Mesenchymal stem cell (in vitro differentiated cells and primary cell): ENCODE results near the gene COLQ.
"Not testable (repeated sequence)": the region's sequence is repeated elsewhere in the genome, so short reads cannot be mapped to it uniquely, and the experiment has no call there.

Experiments
- DNase-seq: peaks from one replicate; pipeline ENCODE4 v3.0.0-alpha.2; 2013
- H2AFZ ChIP-seq: one replicate; pipeline ENCODE4 v1.6.1; 2013; ENCODE audit warnings: low read depth, mild to moderate bottlenecking, control low read depth, inconsistent platforms, low read length, moderate library complexity
- H2AK5ac ChIP-seq: 2 replicates; pipeline ENCODE4 v1.6.1; 2013; ENCODE audit warnings: low read length, moderate library complexity, mild to moderate bottlenecking, inconsistent platforms; ENCODE audit not compliant: severe bottlenecking
- H2BK120ac ChIP-seq: one replicate; pipeline ENCODE4 v1.6.1; 2013; ENCODE audit warnings: low read depth, mild to moderate bottlenecking, inconsistent platforms, low read length, moderate library complexity
- H2BK12ac ChIP-seq, 2 experiments: one replicate each; pipeline ENCODE4 v1.6.1; 2013; ENCODE audit warnings: inconsistent platforms in 2 of 2, low read length in 2 of 2, mild to moderate bottlenecking in 2 of 2, moderate library complexity in 2 of 2, control low read depth in 1 of 2
- H2BK15ac ChIP-seq: one replicate; pipeline ENCODE4 v1.6.1; 2013; ENCODE audit warnings: mild to moderate bottlenecking, low read depth, inconsistent platforms; ENCODE audit not compliant: poor library complexity, severe bottlenecking
- H2BK5ac ChIP-seq: 2 replicates; pipeline ENCODE4 v1.6.1; 2013; ENCODE audit warnings: low read depth, mild to moderate bottlenecking, low read length, control low read depth, inconsistent platforms; ENCODE audit not compliant: poor library complexity, severe bottlenecking
- H3K14ac ChIP-seq, 2 experiments: one replicate each; pipeline ENCODE4 v1.6.1; 2013; ENCODE audit warnings: inconsistent platforms in 2 of 2, low read length in 2 of 2, control low read depth in 1 of 2, mild to moderate bottlenecking in 1 of 2, moderate library complexity in 1 of 2
- H3K18ac ChIP-seq, 2 experiments: one replicate each; pipeline ENCODE4 v1.6.1; 2013; ENCODE audit warnings: inconsistent platforms in 2 of 2, low read length in 2 of 2, control low read depth in 1 of 2, low read depth in 1 of 2, mild to moderate bottlenecking in 1 of 2
- H3K23ac ChIP-seq, 2 experiments: one replicate each; pipeline ENCODE4 v1.6.1; 2013; ENCODE audit warnings: inconsistent platforms in 2 of 2, low read length in 2 of 2, mild to moderate bottlenecking in 2 of 2, moderate library complexity in 2 of 2, control low read depth in 1 of 2
- H3K27ac ChIP-seq: 2 replicates; pipeline ENCODE4 v1.5.1; 2013; ENCODE audit warnings: mild to moderate bottlenecking, moderate library complexity, low read length, control low read depth, inconsistent platforms; ENCODE audit not compliant: poor library complexity, severe bottlenecking
- H3K27me3 ChIP-seq, 2 experiments: 2 replicates each; pipeline versions ENCODE4 v1.6.1 to v1.7.0; 2013; ENCODE audit warnings: low read length in 2 of 2, mild to moderate bottlenecking in 2 of 2, moderate library complexity in 2 of 2, control low read depth in 1 of 2, inconsistent platforms in 1 of 2; ENCODE audit not compliant: control insufficient read depth in 1 of 2, insufficient read depth in 1 of 2
- H3K36me3 ChIP-seq, 2 experiments: 2 replicates each; pipeline versions ENCODE4 v1.6.1 to v1.7.0; 2013; ENCODE audit warnings: low read length in 2 of 2, control low read depth in 1 of 2, inconsistent platforms in 1 of 2, low read depth in 1 of 2, mild to moderate bottlenecking in 1 of 2; ENCODE audit not compliant: insufficient read depth in 2 of 2, control insufficient read depth in 1 of 2
- H3K4ac ChIP-seq, 2 experiments: one replicate each; pipeline ENCODE4 v1.6.1; 2013; ENCODE audit warnings: inconsistent platforms in 2 of 2, low read length in 2 of 2, mild to moderate bottlenecking in 2 of 2, moderate library complexity in 2 of 2, control low read depth in 1 of 2, low read depth in 1 of 2
- H3K4me1 ChIP-seq: 2 replicates; pipeline ENCODE4 v1.6.1; 2013; ENCODE audit warnings: low read depth, low read length, control low read depth; ENCODE audit not compliant: control insufficient read depth, insufficient read depth
- H3K4me2 ChIP-seq: 2 replicates; pipeline ENCODE4 v1.6.1; 2013; ENCODE audit warnings: low read length, mild to moderate bottlenecking, inconsistent platforms; ENCODE audit not compliant: poor library complexity, severe bottlenecking
- H3K4me3 ChIP-seq, 2 experiments: 2 replicates each; pipeline versions ENCODE4 v1.5.1 to v1.7.0; 2013; ENCODE audit warnings: low read length in 2 of 2, mild to moderate bottlenecking in 2 of 2, control low read depth in 1 of 2, low read depth in 1 of 2; ENCODE audit not compliant: insufficient read depth in 1 of 2
- H3K79me1 ChIP-seq: replicated peaks from 2 replicates; pipeline ENCODE4 v1.6.1; 2013; ENCODE audit warnings: mild to moderate bottlenecking, control low read depth, low read length, inconsistent platforms; ENCODE audit not compliant: poor library complexity, severe bottlenecking
- H3K9ac ChIP-seq: 2 replicates; pipeline ENCODE4 v1.7.0; 2013; ENCODE audit warnings: mild to moderate bottlenecking, low read length, moderate library complexity
- H3K9me3 ChIP-seq: 2 replicates; pipeline ENCODE4 v1.7.0; 2013; ENCODE audit warnings: mild to moderate bottlenecking, low read length; ENCODE audit not compliant: control insufficient read depth
- H4K8ac ChIP-seq: one replicate; pipeline ENCODE4 v1.6.1; 2013; ENCODE audit warnings: inconsistent platforms, mild to moderate bottlenecking, low read length, moderate library complexity
- H4K91ac ChIP-seq: one replicate; pipeline ENCODE4 v1.6.1; 2013; ENCODE audit warnings: mild to moderate bottlenecking, low read length, inconsistent platforms
- WGBS: methylation state at CpG from one replicate; pipeline ENCODE4 v1.1.7; 2013; ENCODE audit warnings: mixed read lengths; 5-methylcytosine and 5-hydroxymethylcytosine counted together

COLQ gene

DNA sequence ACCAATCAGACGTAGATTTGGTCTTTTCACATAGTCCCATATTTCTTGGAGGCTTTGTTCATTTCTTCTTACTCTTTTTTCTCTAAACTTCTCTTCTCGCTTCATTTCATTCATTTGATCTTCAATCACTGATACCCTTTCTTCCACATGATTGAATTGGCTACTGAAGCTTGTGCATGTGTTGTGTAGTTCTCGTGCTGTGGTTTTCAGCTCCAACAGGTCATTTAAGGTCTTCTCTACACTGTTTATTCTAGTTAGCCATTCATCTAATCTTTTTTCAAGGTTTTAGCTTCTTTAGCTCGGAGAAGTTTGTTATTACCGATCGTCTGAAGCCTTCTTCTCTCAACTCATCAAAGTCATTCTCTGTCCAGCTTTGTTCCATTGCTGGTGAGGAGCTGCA, 37.0 kb downstream of the COLQ start:
- H3K14ac ChIP-seq, H2BK120ac ChIP-seq, H2BK5ac ChIP-seq, H3K4me1 ChIP-seq, H2AK5ac ChIP-seq, H3K18ac ChIP-seq, H3K9me3 ChIP-seq, H2AFZ ChIP-seq, H3K27me3 ChIP-seq, DNase-seq, H3K23ac ChIP-seq, H3K4ac ChIP-seq, H3K79me1 ChIP-seq, H4K8ac ChIP-seq, H3K9ac ChIP-seq, H3K4me2 ChIP-seq, H4K91ac ChIP-seq, H2BK15ac ChIP-seq, H3K27ac ChIP-seq, H3K4me3 ChIP-seq, H2BK12ac ChIP-seq: not testable (repeated sequence)
- H3K36me3 ChIP-seq, result peaks cover 10 to 21% of the 10 kb centered on the region in 2 experiments
- 88% methylated on average over 4 of the region's 6 CpGs for WGBS

DNA sequence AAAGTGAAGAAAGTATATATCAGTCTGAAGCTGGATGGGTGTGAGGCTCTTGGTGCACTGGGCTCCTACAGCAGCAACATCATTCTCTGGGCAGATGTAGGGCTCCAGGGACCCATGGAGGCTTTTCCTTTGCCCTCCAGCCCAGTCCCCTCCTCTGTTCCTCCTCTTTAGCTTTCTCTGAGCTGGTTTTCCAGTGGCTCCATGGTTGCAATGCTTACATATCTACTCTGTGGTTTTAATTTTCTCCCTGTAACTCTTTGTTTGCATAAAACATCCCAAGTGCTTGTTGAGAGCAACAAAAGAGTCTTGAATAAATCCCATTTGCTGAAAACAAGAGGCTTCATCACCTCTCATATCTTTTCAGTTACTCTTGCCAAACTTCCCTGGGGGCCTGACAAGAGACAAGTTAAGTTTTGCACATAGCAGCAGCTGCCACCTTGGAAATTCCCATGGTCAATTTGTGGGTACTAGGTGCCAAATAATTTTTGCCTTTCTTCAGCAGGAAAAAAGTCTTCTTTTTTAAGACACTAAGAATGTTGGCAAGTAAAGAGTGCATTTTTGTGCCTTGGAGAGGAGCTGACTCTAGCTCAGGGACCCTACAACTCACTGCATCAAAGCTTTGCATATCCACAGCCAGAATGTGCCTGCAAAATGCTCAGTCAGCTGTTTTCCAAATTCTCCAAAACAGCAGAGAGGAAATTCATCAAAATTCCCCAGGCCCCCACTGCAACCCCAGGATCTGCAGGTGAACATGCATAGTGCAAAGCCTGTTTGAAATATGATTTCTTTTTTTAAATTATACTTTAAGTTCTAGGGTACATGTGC, 41.9 kb downstream of the COLQ start:
- Histone ChIP-seq H3K4ac (no peak overlapping the region), H3K36me3 (peaks cover 0 to 11% of the 10 kb centered on the region in 2 experiments), H2AK5ac (no peak overlapping the region), H2BK120ac (no peak overlapping the region), H3K4me1 (no peaks in the 10 kb centered on the region), H3K23ac (no peak overlapping the region), H3K14ac (no peak overlapping the region), H3K18ac (no peak overlapping the region), H3K9ac (no peak overlapping the region), H2AFZ (no peak overlapping the region), H2BK12ac (no peak overlapping the region), H3K4me2 (no peak overlapping the region), H3K27ac (no peak overlapping the region), H2BK15ac (no peak overlapping the region), H2BK5ac (no peak overlapping the region), H4K8ac (no peak overlapping the region), H3K79me1 (no peaks in the 10 kb centered on the region), H3K4me3 (no peak overlapping the region), H3K9me3 (no peaks in the 10 kb centered on the region), H4K91ac (no peak overlapping the region), H3K27me3 (no peaks in the 10 kb centered on the region)
- no peak for DNase-seq

DNA sequence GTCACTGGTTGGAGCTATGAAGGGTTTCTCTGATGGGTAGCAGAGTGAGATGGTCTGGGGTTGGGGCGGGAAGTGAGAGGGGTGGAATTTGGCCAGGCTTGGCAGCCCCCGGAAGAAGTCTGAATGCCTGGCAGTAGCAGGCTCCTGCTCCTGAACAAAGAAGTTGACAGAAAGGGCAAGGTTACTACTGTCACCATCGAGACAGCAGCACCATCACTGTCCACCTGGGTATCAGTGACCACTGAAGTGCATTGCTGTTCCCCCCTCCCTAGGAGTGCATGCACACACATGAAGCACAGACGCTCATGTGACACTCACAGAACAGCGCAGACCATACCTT, 42.9 kb downstream of the COLQ start:
- Histone ChIP-seq H3K4me1 (no peaks in the 10 kb centered on the region), H3K4me2 (no peak overlapping the region), H3K23ac (no peak overlapping the region), H3K27me3 (no peaks in the 10 kb centered on the region), H2BK12ac (no peak overlapping the region), H2BK15ac (no peak overlapping the region), H3K79me1 (no peaks in the 10 kb centered on the region), H4K8ac (no peak overlapping the region), H3K27ac (no peak overlapping the region), H3K9ac (no peak overlapping the region), H3K14ac (no peak overlapping the region), H4K91ac (no peak overlapping the region), H2AFZ (no peak overlapping the region), H3K4me3 (no peak overlapping the region), H3K36me3 (peaks cover 0 to 21% of the 10 kb centered on the region in 2 experiments), H3K9me3 (no peaks in the 10 kb centered on the region), H3K4ac (no peak overlapping the region), H2AK5ac (no peak overlapping the region), H3K18ac (no peak overlapping the region), H2BK120ac (no peak overlapping the region), H2BK5ac (no peak overlapping the region)
- 87% methylated on average over 5 of the region's 5 CpGs for WGBS
- DNase-seq, result no peak

DNA sequence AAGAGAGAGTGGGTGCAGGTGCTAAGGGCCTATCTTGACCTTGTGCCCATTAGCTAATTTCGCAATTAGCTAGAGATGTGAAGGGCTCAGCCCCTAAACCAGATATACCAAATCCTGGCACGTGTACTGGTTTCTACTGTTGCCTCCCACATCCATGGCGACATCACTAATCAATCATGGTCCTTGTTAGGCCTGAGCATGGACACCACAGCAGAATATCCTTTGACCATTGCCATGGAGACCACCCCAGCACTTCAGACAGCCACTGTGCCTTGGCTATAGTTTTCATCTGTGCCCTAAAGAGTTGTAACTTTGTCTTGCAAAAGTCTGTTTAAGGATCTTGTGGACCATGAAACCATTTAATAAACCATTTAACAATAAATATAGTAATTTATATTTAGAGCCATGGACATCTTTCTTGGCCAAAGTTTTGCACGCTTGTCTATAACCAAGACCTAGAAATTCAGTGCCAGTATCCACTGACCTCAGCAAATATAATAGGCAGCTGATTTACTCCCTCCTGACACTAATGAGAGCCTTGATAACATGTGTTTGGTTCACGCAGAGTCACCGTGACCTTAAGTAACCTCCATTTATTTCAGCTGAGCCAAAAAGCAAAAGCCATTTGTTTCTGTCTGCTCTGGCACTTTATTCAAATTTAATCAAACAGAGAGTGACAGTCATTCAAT, 43.4 kb downstream of the COLQ start:
- Histone ChIP-seq H2AFZ (no peak overlapping the region), H3K18ac (no peak overlapping the region), H3K4me2 (no peak overlapping the region), H3K79me1 (no peaks in the 10 kb centered on the region), H3K4ac (no peak overlapping the region), H2BK15ac (no peak overlapping the region), H3K23ac (no peak overlapping the region), H3K9me3 (no peaks in the 10 kb centered on the region), H2BK12ac (no peak overlapping the region), H3K27me3 (no peaks in the 10 kb centered on the region), H3K4me1 (no peaks in the 10 kb centered on the region), H3K4me3 (no peak overlapping the region), H2AK5ac (no peak overlapping the region), H3K27ac (no peak overlapping the region), H3K14ac (no peak overlapping the region), H3K36me3 (peaks cover 0 to 21% of the 10 kb centered on the region in 2 experiments), H4K91ac (no peak overlapping the region), H4K8ac (no peak overlapping the region), H2BK120ac (no peak overlapping the region), H2BK5ac (no peak overlapping the region), H3K9ac (no peak overlapping the region)
- DNase-seq, result no peak
- 90% methylated on average over 5 of the region's 6 CpGs for WGBS
